Mesenchymal stem cell (in vitro differentiated cells and primary cell): ENCODE measurements around the gene ZNF710.

Experiments used
- DNase-seq: peaks from one replicate; pipeline ENCODE4 v3.0.0-alpha.2; 2013
- H2AFZ ChIP-seq: one replicate; pipeline ENCODE4 v1.6.1; 2013; ENCODE audit warnings: low read depth, mild to moderate bottlenecking, control low read depth, inconsistent platforms, low read length, moderate library complexity
- H2AK5ac ChIP-seq: 2 replicates; pipeline ENCODE4 v1.6.1; 2013; ENCODE audit warnings: low read length, moderate library complexity, mild to moderate bottlenecking, inconsistent platforms; ENCODE audit not compliant: severe bottlenecking
- H2BK120ac ChIP-seq: one replicate; pipeline ENCODE4 v1.6.1; 2013; ENCODE audit warnings: low read depth, mild to moderate bottlenecking, inconsistent platforms, low read length, moderate library complexity
- H2BK12ac ChIP-seq, 2 experiments: one replicate each; pipeline ENCODE4 v1.6.1; 2013; ENCODE audit warnings: inconsistent platforms in 2 of 2, low read length in 2 of 2, mild to moderate bottlenecking in 2 of 2, moderate library complexity in 2 of 2, control low read depth in 1 of 2
- H2BK15ac ChIP-seq: one replicate; pipeline ENCODE4 v1.6.1; 2013; ENCODE audit warnings: mild to moderate bottlenecking, low read depth, inconsistent platforms; ENCODE audit not compliant: poor library complexity, severe bottlenecking
- H2BK5ac ChIP-seq: 2 replicates; pipeline ENCODE4 v1.6.1; 2013; ENCODE audit warnings: low read depth, mild to moderate bottlenecking, low read length, control low read depth, inconsistent platforms; ENCODE audit not compliant: poor library complexity, severe bottlenecking
- H3K14ac ChIP-seq, 2 experiments: one replicate each; pipeline ENCODE4 v1.6.1; 2013; ENCODE audit warnings: inconsistent platforms in 2 of 2, low read length in 2 of 2, control low read depth in 1 of 2, mild to moderate bottlenecking in 1 of 2, moderate library complexity in 1 of 2
- H3K18ac ChIP-seq, 2 experiments: one replicate each; pipeline ENCODE4 v1.6.1; 2013; ENCODE audit warnings: inconsistent platforms in 2 of 2, low read length in 2 of 2, control low read depth in 1 of 2, low read depth in 1 of 2, mild to moderate bottlenecking in 1 of 2
- H3K23ac ChIP-seq, 2 experiments: one replicate each; pipeline ENCODE4 v1.6.1; 2013; ENCODE audit warnings: inconsistent platforms in 2 of 2, low read length in 2 of 2, mild to moderate bottlenecking in 2 of 2, moderate library complexity in 2 of 2, control low read depth in 1 of 2
- H3K27ac ChIP-seq: 2 replicates; pipeline ENCODE4 v1.5.1; 2013; ENCODE audit warnings: mild to moderate bottlenecking, moderate library complexity, low read length, control low read depth, inconsistent platforms; ENCODE audit not compliant: poor library complexity, severe bottlenecking
- H3K27me3 ChIP-seq, 2 experiments: 2 replicates each; pipeline versions ENCODE4 v1.6.1 to v1.7.0; 2013; ENCODE audit warnings: low read length in 2 of 2, mild to moderate bottlenecking in 2 of 2, moderate library complexity in 2 of 2, control low read depth in 1 of 2, inconsistent platforms in 1 of 2; ENCODE audit not compliant: control insufficient read depth in 1 of 2, insufficient read depth in 1 of 2
- H3K36me3 ChIP-seq, 2 experiments: 2 replicates each; pipeline versions ENCODE4 v1.6.1 to v1.7.0; 2013; ENCODE audit warnings: low read length in 2 of 2, control low read depth in 1 of 2, inconsistent platforms in 1 of 2, low read depth in 1 of 2, mild to moderate bottlenecking in 1 of 2; ENCODE audit not compliant: insufficient read depth in 2 of 2, control insufficient read depth in 1 of 2
- H3K4ac ChIP-seq, 2 experiments: one replicate each; pipeline ENCODE4 v1.6.1; 2013; ENCODE audit warnings: inconsistent platforms in 2 of 2, low read length in 2 of 2, mild to moderate bottlenecking in 2 of 2, moderate library complexity in 2 of 2, control low read depth in 1 of 2, low read depth in 1 of 2
- H3K4me1 ChIP-seq: 2 replicates; pipeline ENCODE4 v1.6.1; 2013; ENCODE audit warnings: low read depth, low read length, control low read depth; ENCODE audit not compliant: control insufficient read depth, insufficient read depth
- H3K4me2 ChIP-seq: 2 replicates; pipeline ENCODE4 v1.6.1; 2013; ENCODE audit warnings: low read length, mild to moderate bottlenecking, inconsistent platforms; ENCODE audit not compliant: poor library complexity, severe bottlenecking
- H3K4me3 ChIP-seq, 2 experiments: 2 replicates each; pipeline versions ENCODE4 v1.5.1 to v1.7.0; 2013; ENCODE audit warnings: low read length in 2 of 2, mild to moderate bottlenecking in 2 of 2, control low read depth in 1 of 2, low read depth in 1 of 2; ENCODE audit not compliant: insufficient read depth in 1 of 2
- H3K79me1 ChIP-seq: replicated peaks from 2 replicates; pipeline ENCODE4 v1.6.1; 2013; ENCODE audit warnings: mild to moderate bottlenecking, control low read depth, low read length, inconsistent platforms; ENCODE audit not compliant: poor library complexity, severe bottlenecking
- H3K9ac ChIP-seq: 2 replicates; pipeline ENCODE4 v1.7.0; 2013; ENCODE audit warnings: mild to moderate bottlenecking, low read length, moderate library complexity
- H3K9me3 ChIP-seq: 2 replicates; pipeline ENCODE4 v1.7.0; 2013; ENCODE audit warnings: mild to moderate bottlenecking, low read length; ENCODE audit not compliant: control insufficient read depth
- H4K8ac ChIP-seq: one replicate; pipeline ENCODE4 v1.6.1; 2013; ENCODE audit warnings: inconsistent platforms, mild to moderate bottlenecking, low read length, moderate library complexity
- H4K91ac ChIP-seq: one replicate; pipeline ENCODE4 v1.6.1; 2013; ENCODE audit warnings: mild to moderate bottlenecking, low read length, inconsistent platforms
- WGBS: methylation state at CpG from one replicate; pipeline ENCODE4 v1.1.7; 2013; ENCODE audit warnings: mixed read lengths; 5-methylcytosine and 5-hydroxymethylcytosine counted together

The ZNF710 gene

DNA sequence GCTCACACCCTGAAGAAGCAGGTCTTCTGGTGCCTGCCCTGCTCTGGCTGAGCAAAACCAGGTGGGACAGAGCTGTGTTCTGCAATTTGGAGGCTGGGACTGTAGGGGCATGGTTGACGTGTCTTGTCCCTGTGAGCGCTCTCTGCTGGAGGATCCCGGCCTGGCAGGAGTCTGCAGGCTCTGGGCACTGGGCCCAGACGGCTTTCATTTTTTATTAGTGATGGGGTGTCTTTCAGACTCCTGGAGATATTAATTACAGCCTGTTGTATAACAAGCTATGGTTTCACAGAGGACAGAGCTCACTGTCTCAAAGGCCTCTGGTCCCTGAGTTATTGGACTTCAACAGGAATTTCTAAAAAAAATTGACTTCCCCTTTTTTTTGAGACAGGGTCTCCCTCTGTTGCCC is 29.5 kb upstream of the ZNF710 start:
- no peaks in the 10 kb centered on the region for H3K4me1 ChIP-seq
- no peak overlapping the region for H4K8ac ChIP-seq
- H3K79me1 ChIP-seq, result no peaks in the 10 kb centered on the region
- peak; percentile 57 for DNase-seq
- H3K4me2 ChIP-seq, result no peak overlapping the region
- H3K36me3 ChIP-seq, result no peaks in the 10 kb centered on the region
- no peak overlapping the region for H3K4me3 ChIP-seq
- H3K9me3 ChIP-seq, result peaks cover 2% of the 10 kb centered on the region
- H3K9ac ChIP-seq, result no peak overlapping the region
- H2AK5ac ChIP-seq, result no peak overlapping the region
- no peak overlapping the region for H2BK12ac ChIP-seq
- no peak overlapping the region for H3K27ac ChIP-seq
- 26% methylated on average over 2 of the region's 4 CpGs for WGBS
- H2BK120ac ChIP-seq, result no peak overlapping the region
- H3K23ac ChIP-seq, result no peak overlapping the region
- H3K27me3 ChIP-seq, result peaks cover 3 to 17% of the 10 kb centered on the region in 2 experiments
- H4K91ac ChIP-seq, result no peak overlapping the region
- no peak overlapping the region for H2AFZ ChIP-seq
- H3K14ac ChIP-seq, result no peak overlapping the region
- H3K4ac ChIP-seq, result no peak overlapping the region
- H3K18ac ChIP-seq, result no peak overlapping the region
- no peak overlapping the region for H2BK5ac ChIP-seq
- no peak overlapping the region for H2BK15ac ChIP-seq

DNA sequence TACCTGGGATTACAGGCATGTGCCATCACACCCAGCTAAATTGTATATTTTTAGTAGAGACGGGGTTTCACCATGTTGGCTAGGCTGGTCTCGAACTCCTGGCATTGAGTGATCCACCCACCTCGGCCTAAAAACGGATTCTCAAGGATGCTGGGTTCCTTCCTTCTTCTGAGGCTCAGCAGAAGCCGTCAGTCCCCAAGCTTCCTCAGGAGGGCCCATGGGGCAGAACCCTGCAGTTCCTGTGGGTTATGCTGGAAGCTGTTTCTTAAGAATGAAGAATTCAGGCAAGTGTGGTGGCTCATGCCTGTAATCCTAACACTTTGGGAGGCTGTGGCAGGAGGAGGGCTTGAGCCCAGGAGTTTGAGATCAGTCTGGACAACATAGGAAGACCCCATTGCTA is 29.0 kb upstream of the ZNF710 start:
- no peak overlapping the region for H4K91ac ChIP-seq
- WGBS, result 84% methylated on average over 5 of the region's 5 CpGs

DNA sequence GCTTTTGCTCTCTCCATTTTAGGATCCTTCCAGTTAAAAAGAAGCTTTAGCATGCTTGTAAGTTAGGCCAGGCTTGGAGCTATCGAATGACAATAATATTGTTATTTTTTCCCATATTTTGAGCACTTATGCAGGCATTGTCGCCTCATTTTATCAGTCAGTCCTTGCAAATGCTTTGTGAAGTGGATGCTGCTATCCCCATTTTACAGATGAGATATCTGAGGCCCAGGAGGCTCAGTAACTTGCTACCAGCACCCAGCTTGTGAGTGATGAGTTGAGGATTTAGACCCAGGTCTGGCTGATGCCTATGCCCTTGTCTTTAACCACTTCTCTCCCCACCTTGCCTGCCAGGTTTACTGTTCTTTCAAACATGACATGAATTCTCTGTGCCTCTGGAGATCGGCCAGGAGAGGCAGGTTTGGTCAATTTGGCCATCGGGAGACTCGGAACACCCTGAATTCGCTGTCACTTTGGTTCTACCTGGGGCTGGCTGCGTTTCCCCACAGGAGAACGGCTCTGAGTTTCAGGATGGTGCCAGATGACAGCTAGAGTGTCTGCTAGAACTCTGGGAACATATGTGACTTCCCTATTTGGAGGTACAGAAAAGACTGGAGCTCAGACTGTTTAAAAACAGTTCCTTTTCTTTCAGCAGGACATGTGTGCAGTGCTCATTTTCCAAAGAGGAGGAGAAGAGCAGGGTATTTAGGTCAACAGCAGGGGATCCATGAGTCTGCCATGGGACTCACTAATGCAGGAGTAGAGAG is 25.5 kb upstream of the ZNF710 start:
- H3K14ac ChIP-seq, result no peak overlapping the region
- no peaks in the 10 kb centered on the region for H3K79me1 ChIP-seq
- no peak overlapping the region for H2BK12ac ChIP-seq
- 90% methylated on average over 8 of the region's 8 CpGs for WGBS
- peaks cover 3 to 15% of the 10 kb centered on the region in 2 experiments for H3K27me3 ChIP-seq
- no peak overlapping the region for H3K4me2 ChIP-seq
- no peak overlapping the region for H3K9ac ChIP-seq
- H3K23ac ChIP-seq, result no peak overlapping the region
- H4K91ac ChIP-seq, result no peak overlapping the region
- no peak overlapping the region for H3K4ac ChIP-seq
- H3K27ac ChIP-seq, result no peak overlapping the region
- peaks cover 2% of the 10 kb centered on the region for H3K9me3 ChIP-seq
- H2BK5ac ChIP-seq, result no peak overlapping the region
- no peak overlapping the region for H2BK15ac ChIP-seq
- H2AFZ ChIP-seq, result no peak overlapping the region
- no peaks in the 10 kb centered on the region for H3K4me1 ChIP-seq
- H3K18ac ChIP-seq, result no peak overlapping the region
- DNase-seq, result no peak
- H4K8ac ChIP-seq, result no peak overlapping the region
- no peak overlapping the region for H3K4me3 ChIP-seq
- H2BK120ac ChIP-seq, result no peak overlapping the region
- H2AK5ac ChIP-seq, result no peak overlapping the region
- H3K36me3 ChIP-seq, result no peaks in the 10 kb centered on the region

More for the DNA sequence above, 29.0 kb upstream of the ZNF710 start:
- no peak for DNase-seq
- H3K4me1 ChIP-seq, result no peaks in the 10 kb centered on the region
- H3K23ac ChIP-seq, result no peak overlapping the region
- no peak overlapping the region for H2BK15ac ChIP-seq
- H2AFZ ChIP-seq, result no peak overlapping the region
- H2BK12ac ChIP-seq, result no peak overlapping the region
- peaks cover 2% of the 10 kb centered on the region for H3K9me3 ChIP-seq
- H3K9ac ChIP-seq, result no peak overlapping the region
- H3K18ac ChIP-seq, result no peak overlapping the region
- H3K27ac ChIP-seq, result no peak overlapping the region
- H3K27me3 ChIP-seq, result peaks cover 3 to 17% of the 10 kb centered on the region in 2 experiments
- no peaks in the 10 kb centered on the region for H3K36me3 ChIP-seq
- no peak overlapping the region for H3K4me2 ChIP-seq
- H3K14ac ChIP-seq, result no peak overlapping the region
- no peak overlapping the region for H2AK5ac ChIP-seq
- H3K4me3 ChIP-seq, result no peak overlapping the region
- H2BK120ac ChIP-seq, result no peak overlapping the region
- H3K79me1 ChIP-seq, result no peaks in the 10 kb centered on the region
- no peak overlapping the region for H3K4ac ChIP-seq
- H4K8ac ChIP-seq, result no peak overlapping the region
- H2BK5ac ChIP-seq, result no peak overlapping the region

DNA sequence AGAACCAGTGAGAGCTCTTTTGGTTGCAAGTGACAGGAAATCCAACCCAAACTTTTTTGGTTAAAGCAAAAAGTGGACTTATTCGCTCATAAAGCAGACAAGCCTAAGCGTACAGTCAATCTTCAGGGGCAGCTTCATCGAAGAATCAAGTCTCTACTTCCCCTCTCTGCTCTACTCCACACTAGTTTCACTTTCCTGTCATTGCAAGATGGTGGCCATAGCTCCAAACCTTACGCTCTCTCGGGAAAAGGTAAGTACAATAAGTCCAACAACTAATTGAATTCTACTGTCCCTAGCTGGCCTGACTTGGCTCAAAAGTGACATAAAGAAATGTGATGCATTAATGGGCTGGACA is 24.9 kb upstream of the ZNF710 start:
- Histone ChIP-seq H3K27ac (no peak overlapping the region), H3K14ac (no peak overlapping the region), H2BK12ac (no peak overlapping the region), H2BK15ac (no peak overlapping the region), H3K23ac (no peak overlapping the region), H3K4me3 (no peak overlapping the region), H3K4me1 (no peaks in the 10 kb centered on the region), H2AFZ (no peak overlapping the region), H3K36me3 (no peaks in the 10 kb centered on the region), H3K9ac (no peak overlapping the region), H2BK5ac (no peak overlapping the region), H4K8ac (no peak overlapping the region), H3K4me2 (no peak overlapping the region), H4K91ac (no peak overlapping the region), H3K18ac (no peak overlapping the region), H3K27me3 (peaks cover 3 to 16% of the 10 kb centered on the region in 2 experiments), H2AK5ac (no peak overlapping the region), H3K4ac (no peak overlapping the region), H2BK120ac (no peak overlapping the region), H3K9me3 (peaks cover 2% of the 10 kb centered on the region), H3K79me1 (no peaks in the 10 kb centered on the region)
- WGBS, result 95% methylated on average over 5 of the region's 5 CpGs
- no peak for DNase-seq
